T-helper 2 cell treated with Interferon-gamma antibody and Interleukin-4, amounts not matched to agents 5 μg/mL and 100 μg/mL, for 36 hours (primary cell): ENCODE data around the gene MALRD1.
"Not testable (repeated sequence)": the region's sequence is repeated elsewhere in the genome, so short reads cannot be mapped to it uniquely, and the experiment has no call there.

ENCODE experiments used
- DNase-seq: peaks from one replicate; pipeline ENCODE4 v3.0.0; 2021; ENCODE audit warnings: low spot score
- H3K27ac Mint-ChIP-seq: one replicate; pipeline ENCODE4 v1.8.0; 2021; ENCODE audit warnings: mild to moderate bottlenecking, mixed read lengths
- H3K27me3 Mint-ChIP-seq: one replicate; pipeline ENCODE4 v1.8.0; 2021; ENCODE audit warnings: low read depth, mixed read lengths
- H3K36me3 Mint-ChIP-seq: one replicate; pipeline ENCODE4 v1.8.0; 2021; ENCODE audit warnings: low read depth, mixed read lengths
- H3K4me1 Mint-ChIP-seq: one replicate; pipeline ENCODE4 v1.8.0; 2021; ENCODE audit warnings: low read depth, mixed read lengths
- H3K4me3 Mint-ChIP-seq: one replicate; pipeline ENCODE4 v1.8.0; 2022; ENCODE audit warnings: mild to moderate bottlenecking, moderate library complexity, mixed read lengths
- H3K9me3 Mint-ChIP-seq: one replicate; pipeline ENCODE4 v1.8.0; 2021; ENCODE audit warnings: mixed read lengths

Gene MALRD1

DNA sequence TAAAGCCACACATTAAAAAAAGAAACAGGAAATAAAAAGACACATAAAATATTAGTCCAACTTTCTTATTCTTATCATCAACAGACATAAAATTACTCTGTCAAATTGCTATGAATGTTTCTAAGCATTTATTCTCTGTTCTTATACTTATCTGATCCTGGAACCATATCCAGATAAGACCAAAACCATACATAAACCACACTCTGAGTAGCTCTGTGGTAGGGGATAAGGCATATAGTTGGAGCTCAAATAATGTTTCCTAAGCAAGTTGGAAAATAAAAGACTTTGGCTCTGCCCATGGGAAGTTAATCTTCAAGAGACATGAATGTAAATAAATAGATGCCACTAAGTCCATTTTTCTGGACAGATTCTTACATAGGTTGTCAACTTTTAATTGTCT, 664.6 kb downstream of the MALRD1 start:
- H3K4me1 Mint-ChIP-seq, result no peaks in the 10 kb centered on the region
- H3K4me3 Mint-ChIP-seq, result no peak overlapping the region
- H3K27ac Mint-ChIP-seq, result no peak overlapping the region
- no peaks in the 10 kb centered on the region for H3K27me3 Mint-ChIP-seq
- no peaks in the 10 kb centered on the region for H3K36me3 Mint-ChIP-seq
- H3K9me3 Mint-ChIP-seq, result peaks cover 43% of the 10 kb centered on the region
- no peak for DNase-seq

DNA sequence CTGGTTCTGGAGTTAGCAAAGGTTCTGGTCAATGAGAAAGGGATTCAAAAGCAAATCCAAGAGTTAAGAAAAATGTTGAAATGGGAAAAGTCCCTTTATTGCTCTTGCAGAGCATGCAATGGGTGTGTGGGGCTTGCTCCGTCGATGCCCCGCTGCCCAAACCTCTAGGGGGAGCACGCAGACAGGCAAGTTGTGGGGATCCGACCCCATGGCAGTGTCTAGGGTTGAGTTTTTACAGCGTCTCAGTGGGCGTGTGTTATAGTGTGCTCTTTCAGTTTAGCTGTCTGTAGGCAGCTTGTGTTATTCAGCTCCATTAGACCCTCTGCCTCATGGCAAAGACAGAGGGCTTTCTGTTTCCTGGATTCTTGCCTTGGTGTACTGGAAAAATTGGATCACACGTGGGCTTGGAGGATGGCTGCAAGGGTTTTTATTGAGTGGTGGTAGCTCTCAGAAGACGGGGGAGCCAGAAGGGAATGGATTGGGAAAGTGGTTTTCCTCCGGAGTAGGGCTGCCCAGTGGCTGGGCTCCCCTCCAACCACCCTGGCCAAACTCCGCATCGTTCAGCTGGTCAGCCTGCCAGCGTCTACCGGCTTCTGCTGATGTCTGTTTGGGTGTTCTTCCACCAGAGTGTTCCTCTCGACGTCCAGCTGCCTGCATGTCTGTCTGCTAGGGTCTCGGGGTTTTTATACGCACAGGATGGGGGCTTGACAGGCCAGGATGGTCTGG, 665.4 kb downstream of the MALRD1 start:
- Mint-ChIP-seq H3K4me1 (no peaks in the 10 kb centered on the region), H3K27ac (no peak overlapping the region), H3K9me3 (peaks cover 43% of the 10 kb centered on the region), H3K36me3 (no peaks in the 10 kb centered on the region), H3K27me3 (no peaks in the 10 kb centered on the region), H3K4me3 (no peak overlapping the region)
- no peak for DNase-seq

DNA sequence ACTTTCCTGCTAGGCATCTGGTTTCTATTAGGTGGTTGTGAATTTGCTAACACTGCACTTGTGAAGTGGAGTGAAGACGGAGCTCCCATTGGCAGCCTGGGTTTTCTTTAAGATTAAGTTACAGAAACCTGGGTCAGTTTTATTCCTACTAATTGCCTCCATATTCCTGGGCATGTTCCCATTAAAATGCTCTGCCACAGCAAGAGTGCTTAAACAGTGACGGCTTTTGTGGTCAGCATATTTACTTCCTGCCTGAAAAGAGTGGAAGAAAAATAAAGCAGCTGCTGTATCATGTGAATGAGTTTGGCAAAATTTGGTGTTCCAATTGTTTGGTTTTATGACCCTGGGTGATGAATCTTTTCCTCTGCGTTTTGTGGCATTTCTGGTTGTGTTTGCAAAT, 670.7 kb downstream of the MALRD1 start:
- H3K9me3 Mint-ChIP-seq, result peaks cover 15% of the 10 kb centered on the region
- no peaks in the 10 kb centered on the region for H3K36me3 Mint-ChIP-seq
- DNase-seq, result no peak
- H3K27ac Mint-ChIP-seq, result no peak overlapping the region
- no peaks in the 10 kb centered on the region for H3K4me1 Mint-ChIP-seq
- H3K27me3 Mint-ChIP-seq, result no peaks in the 10 kb centered on the region
- no peak overlapping the region for H3K4me3 Mint-ChIP-seq

DNA sequence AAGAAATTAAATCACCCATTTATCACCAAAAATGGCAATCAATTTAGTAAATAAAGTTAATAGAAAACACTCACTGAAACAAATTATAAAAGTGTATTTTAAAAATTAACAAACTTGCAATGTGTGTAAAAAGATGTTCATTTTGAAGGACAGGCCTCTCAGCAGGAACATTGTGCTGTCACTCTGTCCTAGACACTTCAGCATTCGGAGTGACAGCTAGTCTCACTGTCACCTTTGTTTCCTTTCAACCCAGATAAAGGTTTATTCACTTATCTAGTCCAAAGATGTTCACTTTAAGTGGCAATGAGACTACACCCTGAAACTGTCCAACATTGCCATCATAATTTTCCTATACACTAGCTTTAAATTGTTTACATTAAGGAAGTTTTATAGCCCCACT, 675.7 kb downstream of the MALRD1 start:
- no peak for DNase-seq
- Mint-ChIP-seq H3K4me1 (no peaks in the 10 kb centered on the region), H3K4me3 (no peak overlapping the region), H3K27me3 (no peaks in the 10 kb centered on the region), H3K36me3 (no peaks in the 10 kb centered on the region), H3K27ac (no peak overlapping the region), H3K9me3 (peaks cover 12% of the 10 kb centered on the region)

DNA sequence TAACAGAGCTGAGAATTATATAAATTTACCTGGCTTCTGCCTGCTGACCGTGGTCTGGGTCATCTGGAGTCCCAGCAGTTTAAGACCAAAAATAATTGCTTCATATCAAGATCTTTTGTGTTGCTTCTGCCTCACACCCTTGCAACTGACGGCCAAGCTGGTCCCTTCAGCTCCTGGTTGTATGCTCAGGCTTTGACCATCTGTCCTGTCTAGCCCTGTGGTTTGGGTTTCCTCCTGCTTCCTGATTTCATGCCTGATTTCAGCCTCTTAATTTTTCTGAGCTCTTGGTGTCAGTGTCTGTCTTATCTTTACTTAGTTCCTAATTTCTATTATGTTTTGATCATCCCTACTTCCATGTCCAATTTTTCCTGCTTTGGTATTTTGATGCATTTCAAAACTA, 679.8 kb downstream of the MALRD1 start:
- no peak overlapping the region for H3K27ac Mint-ChIP-seq
- no peaks in the 10 kb centered on the region for H3K27me3 Mint-ChIP-seq
- no peaks in the 10 kb centered on the region for H3K36me3 Mint-ChIP-seq
- H3K4me1 Mint-ChIP-seq, result no peaks in the 10 kb centered on the region
- H3K9me3 Mint-ChIP-seq, result peaks cover 8% of the 10 kb centered on the region
- H3K4me3 Mint-ChIP-seq, result no peak overlapping the region
- DNase-seq, result no peak

DNA sequence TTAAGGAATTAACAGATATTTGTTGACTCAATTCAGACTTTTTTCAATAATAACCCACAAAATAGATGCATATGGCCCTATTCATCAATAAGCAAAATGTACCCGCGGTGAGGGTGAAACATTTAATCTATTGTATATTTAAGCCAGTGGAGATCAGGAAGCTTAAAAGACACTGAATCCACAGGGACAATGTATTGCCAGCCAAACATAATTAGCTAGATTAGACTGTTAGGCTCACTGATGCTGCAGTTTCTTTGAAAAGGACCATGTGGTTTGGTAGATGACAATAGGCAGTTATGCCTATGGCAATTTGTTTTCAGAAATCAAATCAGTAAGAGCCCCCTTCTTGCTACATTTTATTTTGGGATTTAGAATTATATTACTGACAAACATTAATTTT, 680.4 kb downstream of the MALRD1 start:
- Mint-ChIP-seq H3K27ac (no peak overlapping the region), H3K27me3 (no peaks in the 10 kb centered on the region), H3K4me1 (no peaks in the 10 kb centered on the region), H3K9me3 (peaks cover 8% of the 10 kb centered on the region), H3K4me3 (no peak overlapping the region), H3K36me3 (no peaks in the 10 kb centered on the region)
- no peak for DNase-seq

DNA sequence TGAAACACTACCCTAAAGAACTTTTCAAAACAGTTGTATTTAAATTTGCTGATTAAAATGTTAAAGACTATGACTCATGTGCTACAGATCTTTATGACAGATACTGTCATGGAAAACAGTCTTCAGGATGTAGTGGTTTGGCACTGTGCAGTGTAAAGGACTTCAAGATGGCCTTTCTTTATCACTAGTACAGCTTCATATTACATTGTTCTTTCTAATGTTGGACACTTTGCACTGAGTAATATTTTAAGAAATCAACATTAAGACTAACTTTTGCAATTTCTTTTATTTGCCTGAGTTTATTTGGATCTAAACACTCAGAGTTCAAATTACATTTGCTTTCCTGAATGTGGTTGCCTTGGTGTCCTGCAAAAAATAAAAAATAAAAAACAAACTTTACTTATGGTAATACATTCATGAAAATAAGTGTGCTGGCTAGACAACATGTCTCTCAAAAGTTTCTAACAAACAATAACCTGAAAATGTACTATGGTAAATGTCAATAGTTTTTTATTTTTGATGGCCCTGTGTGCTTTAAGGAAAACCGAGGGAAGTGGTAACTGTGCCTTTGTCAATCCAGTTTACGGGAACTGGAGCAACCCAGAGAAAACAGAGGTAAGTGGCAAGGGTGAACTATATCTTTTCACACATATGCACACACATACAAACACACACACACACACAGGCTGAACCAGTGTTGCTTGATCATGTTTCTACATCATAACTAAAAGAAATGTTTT, 681.7 kb downstream of the MALRD1 start:
- Mint-ChIP-seq H3K36me3 (no peaks in the 10 kb centered on the region), H3K27me3 (no peaks in the 10 kb centered on the region), H3K4me3 (no peak overlapping the region), H3K27ac (no peak overlapping the region), H3K4me1 (no peaks in the 10 kb centered on the region), H3K9me3 (peaks cover 12% of the 10 kb centered on the region)
- DNase-seq, result no peak

DNA sequence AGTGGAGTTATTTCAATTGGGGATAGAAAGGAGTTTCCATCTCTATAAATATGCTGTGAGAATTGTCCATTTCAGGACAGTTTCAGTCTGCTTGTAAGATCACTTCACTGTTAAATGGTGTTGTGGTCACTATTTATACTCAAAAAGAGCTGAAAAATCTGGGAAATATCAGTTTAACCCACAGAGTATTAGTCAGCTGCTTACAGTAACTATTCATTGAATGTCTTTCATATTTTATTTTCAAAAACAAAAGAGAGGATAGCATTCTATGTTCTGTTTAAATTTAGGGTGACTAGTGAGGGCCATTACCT, 682.3 kb downstream of the MALRD1 start:
- no peak overlapping the region for H3K27ac Mint-ChIP-seq
- peaks cover 14% of the 10 kb centered on the region for H3K9me3 Mint-ChIP-seq
- no peaks in the 10 kb centered on the region for H3K4me1 Mint-ChIP-seq
- H3K4me3 Mint-ChIP-seq, result no peak overlapping the region
- DNase-seq, result no peak
- no peaks in the 10 kb centered on the region for H3K36me3 Mint-ChIP-seq
- no peaks in the 10 kb centered on the region for H3K27me3 Mint-ChIP-seq

DNA sequence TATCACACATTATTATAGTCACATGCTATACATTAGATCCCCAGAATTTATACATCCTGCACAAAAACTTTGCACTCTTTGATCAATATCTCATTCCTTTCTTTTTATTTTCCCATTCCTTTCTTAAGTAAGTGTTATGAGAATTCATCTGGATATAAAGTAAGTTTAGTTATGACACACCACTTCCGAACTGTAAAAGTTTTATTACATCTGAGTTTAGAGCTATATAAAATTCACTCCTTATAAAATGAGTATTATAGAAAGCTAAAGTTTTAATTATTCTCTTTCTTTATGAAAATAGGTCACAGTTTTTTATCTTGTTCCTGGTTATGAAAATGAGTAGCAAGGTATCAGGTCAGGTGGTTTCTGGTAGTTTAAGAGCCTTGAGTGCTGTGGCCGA, 683.0 kb downstream of the MALRD1 start:
- H3K4me1 Mint-ChIP-seq, result no peaks in the 10 kb centered on the region

DNA sequence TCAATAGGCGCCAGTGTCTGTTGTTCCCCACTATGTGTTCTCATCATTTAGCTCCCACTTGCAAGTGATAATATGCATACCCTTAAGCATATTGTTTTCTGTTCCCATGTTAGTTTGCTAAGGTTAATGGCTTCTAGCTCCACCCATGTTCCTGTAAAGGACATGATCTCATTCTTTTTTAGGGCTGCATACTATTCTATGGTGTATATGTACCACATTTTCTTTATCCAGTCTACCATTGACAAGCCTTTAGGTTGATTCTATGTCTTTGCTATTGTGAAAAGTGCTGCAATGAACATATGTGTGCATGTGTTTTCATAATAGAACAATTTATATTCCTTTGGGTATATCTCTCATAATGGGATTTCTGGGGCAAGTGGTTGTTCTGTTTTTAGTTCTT, 689.8 kb downstream of the MALRD1 start:
- Mint-ChIP-seq H3K4me1 (no peaks in the 10 kb centered on the region), H3K4me3 (no peak overlapping the region), H3K36me3 (no peaks in the 10 kb centered on the region), H3K9me3 (peaks cover 24% of the 10 kb centered on the region), H3K27me3 (no peaks in the 10 kb centered on the region), H3K27ac (no peak overlapping the region)
- DNase-seq, result no peak

More for the DNA sequence above, 683.0 kb downstream of the MALRD1 start:
- no peak overlapping the region for H3K27ac Mint-ChIP-seq
- no peaks in the 10 kb centered on the region for H3K36me3 Mint-ChIP-seq
- no peak for DNase-seq
- no peaks in the 10 kb centered on the region for H3K27me3 Mint-ChIP-seq
- H3K4me3 Mint-ChIP-seq, result no peak overlapping the region
- H3K9me3 Mint-ChIP-seq, result peaks cover 14% of the 10 kb centered on the region

DNA sequence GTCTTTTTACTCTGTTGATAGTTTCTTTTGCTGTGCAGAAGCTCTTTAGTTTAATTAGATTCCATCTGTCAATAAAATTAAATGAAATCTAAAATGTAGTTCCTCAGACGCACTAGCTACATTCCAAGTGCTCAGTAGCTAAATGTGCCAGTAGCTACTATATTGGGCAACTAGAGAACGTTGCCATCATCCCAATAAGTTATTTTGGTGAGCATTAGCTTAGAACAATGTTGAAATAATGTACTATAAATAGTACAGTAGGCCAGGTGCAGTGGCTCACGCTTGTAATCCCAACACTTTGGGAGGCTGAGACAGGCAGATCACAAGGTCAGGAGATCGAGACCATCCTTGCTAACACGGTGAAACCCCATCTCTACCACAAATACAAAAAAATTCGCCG, 690.6 kb downstream of the MALRD1 start:
- not testable (repeated sequence) for H3K4me1 Mint-ChIP-seq, H3K4me3 Mint-ChIP-seq, DNase-seq, H3K27me3 Mint-ChIP-seq, H3K27ac Mint-ChIP-seq, H3K36me3 Mint-ChIP-seq
- H3K9me3 Mint-ChIP-seq, result peaks cover 24% of the 10 kb centered on the region

DNA sequence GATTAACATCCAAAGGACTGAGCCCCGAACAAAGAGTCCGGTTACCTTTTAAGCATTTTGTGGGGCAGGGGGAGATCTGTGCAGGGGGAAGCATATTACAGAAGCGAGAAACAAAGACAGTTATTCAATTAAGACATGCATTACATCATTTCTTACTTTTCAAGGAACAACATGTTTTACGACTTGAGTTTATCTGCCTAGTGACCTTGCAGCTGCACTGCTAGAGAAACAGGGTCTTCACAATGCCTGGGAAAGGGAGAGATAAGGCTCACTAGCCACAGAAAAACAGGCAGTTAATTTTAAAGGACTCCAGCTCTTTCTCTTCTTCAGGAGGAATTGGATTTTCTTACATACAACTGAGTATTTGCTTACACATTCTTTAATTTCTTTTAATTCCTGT, 693.5 kb downstream of the MALRD1 start:
- H3K36me3 Mint-ChIP-seq, H3K4me3 Mint-ChIP-seq, DNase-seq, H3K27me3 Mint-ChIP-seq, H3K4me1 Mint-ChIP-seq, H3K27ac Mint-ChIP-seq: not testable (repeated sequence)
- H3K9me3 Mint-ChIP-seq, result peaks cover 14% of the 10 kb centered on the region

DNA sequence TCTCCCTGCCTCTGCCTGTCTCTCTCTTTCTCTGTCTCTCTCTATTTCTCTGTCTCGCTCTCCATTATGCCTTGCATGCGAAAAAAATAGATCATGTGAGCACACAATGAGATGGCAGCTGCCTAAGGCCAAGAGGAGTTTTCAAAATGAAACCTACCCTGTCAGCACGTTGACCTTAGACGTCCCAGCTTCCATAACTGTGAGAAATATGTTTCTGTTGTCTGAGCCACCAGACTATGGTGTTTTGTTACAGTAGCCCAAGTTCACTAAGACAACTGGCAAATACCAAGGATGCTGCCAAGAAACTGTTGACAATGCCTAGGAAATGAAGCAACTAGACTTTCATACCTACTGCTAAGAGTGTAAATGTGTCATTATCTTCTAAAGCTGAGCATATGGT, 697.1 kb downstream of the MALRD1 start:
- no peak overlapping the region for H3K4me3 Mint-ChIP-seq
- H3K27me3 Mint-ChIP-seq, result no peaks in the 10 kb centered on the region
- H3K27ac Mint-ChIP-seq, result no peak overlapping the region
- H3K9me3 Mint-ChIP-seq, result peaks cover 14% of the 10 kb centered on the region
- H3K4me1 Mint-ChIP-seq, result no peaks in the 10 kb centered on the region
- no peak for DNase-seq
- no peaks in the 10 kb centered on the region for H3K36me3 Mint-ChIP-seq

DNA sequence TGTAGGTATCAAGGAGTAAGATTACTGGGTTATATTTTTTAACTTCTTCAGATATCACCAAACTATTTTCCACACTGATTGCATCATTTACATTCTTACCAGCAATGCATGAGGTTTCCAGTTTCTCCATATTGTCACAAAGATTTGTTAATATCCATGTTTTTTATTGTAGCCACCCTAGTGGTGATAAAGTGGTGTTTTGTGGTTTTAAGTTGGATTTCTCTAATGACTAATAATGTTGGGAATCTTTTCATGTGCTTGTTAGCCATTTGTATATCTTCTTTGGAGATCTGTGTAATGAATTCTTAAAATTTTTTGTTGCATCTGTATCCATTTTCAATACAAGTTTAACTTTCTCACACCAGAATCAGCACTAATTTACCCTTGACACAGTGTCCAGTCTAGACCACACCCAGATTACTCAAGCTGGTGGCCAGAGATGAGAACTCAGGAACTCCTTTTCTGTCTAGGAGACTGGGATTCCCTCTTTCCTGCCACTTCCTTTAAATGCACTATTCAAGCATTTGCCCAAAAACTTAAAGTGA, 700.7 kb downstream of the MALRD1 start:
- H3K27ac Mint-ChIP-seq, result no peak overlapping the region
- DNase-seq, result no peak
- no peaks in the 10 kb centered on the region for H3K4me1 Mint-ChIP-seq
- H3K27me3 Mint-ChIP-seq, result no peaks in the 10 kb centered on the region
- H3K36me3 Mint-ChIP-seq, result no peaks in the 10 kb centered on the region
- H3K4me3 Mint-ChIP-seq, result no peak overlapping the region
- H3K9me3 Mint-ChIP-seq, result peaks cover 5% of the 10 kb centered on the region
